Kidney (tissue), 14 donors: ENCODE data around the gene LDLRAD3. TPM values are rescaled to one million over a fixed set of nuclear protein-coding genes. Genes with fewer than 3 reads are reported as not detected.

Source experiments
- DNase-seq, 5 donors: peaks; one replicate each; pipeline ENCODE4 v3.0.0-alpha.2; 2013 to 2020
- FAIRE-seq: peaks from 2 replicates; lab custom pipeline; 2012; peaks lifted over from hg19 to GRCh38; lab: Jason Lieb, UNC
- H3K27ac ChIP-seq, 2 donors: one replicate each; pipeline ENCODE4 v1.7.0; 2013; ENCODE audit warnings: low read depth in 2 of 2, low read length in 2 of 2, inconsistent platforms in 1 of 2
- H3K27me3 ChIP-seq: one replicate; pipeline ENCODE4 v1.7.1; 2013; ENCODE audit warnings: low read length, inconsistent platforms; ENCODE audit not compliant: control insufficient read depth, insufficient read depth
- H3K36me3 ChIP-seq, 3 donors: one replicate each; pipeline versions ENCODE4 v1.7.0 to v1.7.1; 2013; ENCODE audit warnings: low read length in 3 of 3, control low read depth in 1 of 3, inconsistent platforms in 1 of 3; ENCODE audit not compliant: insufficient read depth in 3 of 3, control insufficient read depth in 2 of 3
- H3K4me1 ChIP-seq, 3 donors: one replicate each; pipeline versions ENCODE4 v1.7.0 to v1.7.1; 2013; ENCODE audit warnings: low read length in 3 of 3, inconsistent platforms in 1 of 3, low read depth in 1 of 3; ENCODE audit not compliant: control insufficient read depth in 2 of 3, insufficient read depth in 2 of 3
- H3K4me3 ChIP-seq, 3 donors: one replicate each; pipeline versions ENCODE4 v1.7.0 to v1.8.1; 2013; ENCODE audit warnings: low read length in 3 of 3, control low read depth in 1 of 3, inconsistent platforms in 1 of 3
- H3K9ac ChIP-seq, 3 donors: one replicate each; pipeline versions ENCODE4 v1.7.0 to v1.7.1; 2013; ENCODE audit warnings: low read length in 3 of 3, control low read depth in 1 of 3, inconsistent platforms in 1 of 3
- H3K9me3 ChIP-seq, 3 donors: one replicate each; pipeline versions ENCODE4 v1.7.0 to v1.7.1; 2013; ENCODE audit warnings: low read length in 3 of 3, control low read depth in 1 of 3, inconsistent platforms in 1 of 3; ENCODE audit not compliant: control insufficient read depth in 2 of 3, insufficient read depth in 1 of 3
- intact Hi-C: fragments of 100-400 bp; cut with DNase I; formaldehyde crosslinking; loops from one replicate; pipeline ENCODE4 v1.11.1; 2022
- polyA plus RNA-seq: library from polyadenylated mRNA; stranded (reverse); fragments of 350-450 nt; fragmentation: Illumina TruSeq; extraction: RNeasy Lipid Tissue Mini Kit (QIAGEN cat#74804); gene quantifications from one replicate; pipeline ENCODE4 v1.2.3, GENCODE V29; 2014; ENCODE audit warnings: low read depth, low replicate concordance; ENCODE audit not compliant: insufficient read depth
- total RNA-seq: library from RNA; stranded (reverse); fragmentation: NEBNext Ultra II Directional; extraction: Animal tissue kit (Norgen Biotek cat#: 25700); gene quantifications from one replicate; pipeline ENCODE4 v1.2.1, GENCODE V29; 2021
- TF ChIP-seq, protein P1 (sequence below): IDR thresholded peaks from 3 replicates; pipeline ENCODE4 v1.5.1; 2012; ENCODE audit warnings: mild to moderate bottlenecking, moderate library complexity, borderline replicate concordance; ENCODE audit not compliant: insufficient read depth; ENCODE audit errors: extremely low read depth
- donor health status: control.
- donor health status: control.
- donor health status: control.
- donor health status: control.
- donor health status: control.
- donor health status: DM: yes; HTN: yes; CAD: no.
- donor health status: Normal renal cell carcinoma (clear cell type).

LDLRAD3 gene
- total and polyA plus RNA-seq, 2 donors from 2014 or later: 1.2 to 14.2 TPM

DNA sequence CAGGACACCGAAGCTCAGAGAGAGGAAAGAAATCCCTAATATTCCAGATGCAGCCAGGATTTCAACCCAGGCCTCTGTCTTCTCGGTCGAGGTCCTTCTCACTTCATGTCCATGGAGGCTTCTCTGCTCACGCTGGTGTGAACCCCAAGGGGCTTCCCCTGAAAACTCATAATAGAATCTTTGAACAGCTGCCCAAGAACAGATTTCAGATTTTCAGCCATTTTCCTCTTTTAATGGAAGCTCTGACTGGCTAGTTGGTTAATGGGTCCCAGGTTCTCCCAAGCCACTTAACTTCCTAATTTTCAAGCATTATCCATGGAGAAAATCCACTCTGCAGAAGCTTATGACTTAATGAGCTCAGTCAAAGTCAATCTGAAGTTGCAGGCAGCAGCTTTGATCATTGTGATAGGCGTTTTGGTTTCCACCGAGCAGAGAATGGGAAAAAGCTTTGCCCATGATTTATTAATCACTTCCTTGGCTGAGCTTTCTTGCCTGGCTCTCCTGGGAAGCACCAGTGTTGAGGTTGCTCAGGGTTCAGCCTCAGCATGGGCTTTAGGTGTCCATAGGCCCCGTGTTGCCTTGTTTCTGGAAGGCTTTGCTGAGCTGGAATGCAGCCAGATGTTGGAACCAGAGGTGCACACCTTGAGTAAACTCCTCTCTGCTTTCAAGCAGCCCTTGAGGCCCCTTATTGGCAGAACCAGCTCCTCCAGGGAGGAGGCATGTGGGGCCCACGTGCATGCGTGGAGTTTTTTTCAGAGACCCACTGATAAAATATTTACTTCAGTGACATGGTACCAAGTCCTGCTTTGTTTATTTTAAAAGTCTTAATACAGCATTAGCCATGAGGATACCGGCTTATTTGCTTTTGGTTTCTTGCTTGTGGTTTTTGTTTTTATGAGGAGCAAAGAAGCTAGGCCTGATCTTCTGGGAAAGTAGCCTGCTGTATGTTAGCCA is 25.5 kb downstream of the LDLRAD3 start:
- TF ChIP-seq, protein P1, sequence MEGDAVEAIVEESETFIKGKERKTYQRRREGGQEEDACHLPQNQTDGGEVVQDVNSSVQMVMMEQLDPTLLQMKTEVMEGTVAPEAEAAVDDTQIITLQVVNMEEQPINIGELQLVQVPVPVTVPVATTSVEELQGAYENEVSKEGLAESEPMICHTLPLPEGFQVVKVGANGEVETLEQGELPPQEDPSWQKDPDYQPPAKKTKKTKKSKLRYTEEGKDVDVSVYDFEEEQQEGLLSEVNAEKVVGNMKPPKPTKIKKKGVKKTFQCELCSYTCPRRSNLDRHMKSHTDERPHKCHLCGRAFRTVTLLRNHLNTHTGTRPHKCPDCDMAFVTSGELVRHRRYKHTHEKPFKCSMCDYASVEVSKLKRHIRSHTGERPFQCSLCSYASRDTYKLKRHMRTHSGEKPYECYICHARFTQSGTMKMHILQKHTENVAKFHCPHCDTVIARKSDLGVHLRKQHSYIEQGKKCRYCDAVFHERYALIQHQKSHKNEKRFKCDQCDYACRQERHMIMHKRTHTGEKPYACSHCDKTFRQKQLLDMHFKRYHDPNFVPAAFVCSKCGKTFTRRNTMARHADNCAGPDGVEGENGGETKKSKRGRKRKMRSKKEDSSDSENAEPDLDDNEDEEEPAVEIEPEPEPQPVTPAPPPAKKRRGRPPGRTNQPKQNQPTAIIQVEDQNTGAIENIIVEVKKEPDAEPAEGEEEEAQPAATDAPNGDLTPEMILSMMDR: no peak
- intact Hi-C loops: no loop called here
- Histone ChIP-seq H3K4me3 (no peak overlapping the region), H3K27ac (no peak overlapping the region), H3K9me3 (no peaks in the 10 kb centered on the region), H3K9ac (no peak overlapping the region), H3K4me1 (peaks cover 0 to 3% (median 0%) of the 10 kb centered on the region in 3 donors), H3K27me3 (no peaks in the 10 kb centered on the region), H3K36me3 (no peaks in the 10 kb centered on the region)
- FAIRE-seq (no peak), DNase-seq (peak in 1 of 5 donors; percentile 35)

DNA sequence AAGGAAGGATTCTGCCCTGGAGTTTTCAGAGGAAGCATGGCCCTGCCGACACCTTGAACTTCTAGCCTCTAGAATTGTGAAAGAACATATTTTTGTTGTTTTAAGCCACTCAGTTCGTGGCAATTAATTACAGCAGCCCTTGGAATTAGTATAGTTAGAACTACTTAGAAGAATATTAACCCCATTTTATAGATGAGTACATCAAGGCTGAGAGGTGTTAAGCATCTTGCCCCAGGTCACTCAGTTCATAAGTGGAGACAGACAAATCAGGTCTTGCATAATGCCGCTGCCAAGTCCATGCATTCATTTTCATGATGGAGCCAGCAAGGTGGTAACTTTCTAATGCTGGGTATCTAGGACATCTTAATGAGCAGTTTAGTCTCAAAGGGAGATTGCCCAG is 26.6 kb downstream of the LDLRAD3 start:
- no peak for FAIRE-seq

DNA sequence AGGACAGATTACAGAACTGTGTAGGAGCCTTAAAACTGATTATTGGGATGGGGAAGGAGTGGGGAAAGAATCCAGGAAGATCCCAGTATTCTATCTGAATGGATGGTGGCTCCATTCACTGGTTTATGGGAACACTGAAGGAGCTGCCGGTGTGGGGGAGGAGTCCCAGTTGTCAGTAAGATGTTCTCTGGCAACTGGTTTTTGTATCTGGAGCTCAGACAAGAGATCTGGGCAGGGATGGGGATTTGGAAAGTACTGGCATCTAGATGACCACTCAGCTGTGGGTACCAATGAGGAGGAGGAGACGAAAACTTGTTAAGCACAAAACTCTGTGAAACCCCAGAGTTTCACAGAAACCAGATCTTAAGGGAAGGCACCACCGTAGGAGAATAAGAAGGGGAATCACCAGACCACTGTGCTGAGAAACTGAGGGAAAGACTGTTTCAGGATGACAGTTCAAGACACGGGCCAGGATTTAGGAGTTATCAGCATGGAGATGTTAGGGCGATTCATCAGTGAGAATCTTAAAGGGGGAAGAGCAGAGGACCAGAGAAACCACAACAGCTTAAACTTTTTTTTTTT is 28.1 kb downstream of the LDLRAD3 start:
- DNase-seq (no peak), FAIRE-seq (no peak)
- Histone ChIP-seq H3K9me3 (no peaks in the 10 kb centered on the region), H3K27me3 (no peaks in the 10 kb centered on the region), H3K4me3 (no peak overlapping the region), H3K9ac (no peak overlapping the region), H3K4me1 (peaks cover 0 to 3% (median 0%) of the 10 kb centered on the region in 3 donors), H3K27ac (no peak overlapping the region), H3K36me3 (no peaks in the 10 kb centered on the region)
- TF ChIP-seq, protein P1: no peak
- intact Hi-C loops: no loop called here

More for the DNA sequence above, 26.6 kb downstream of the LDLRAD3 start:
- Histone ChIP-seq H3K27ac (no peak overlapping the region), H3K36me3 (no peaks in the 10 kb centered on the region), H3K4me3 (no peak overlapping the region), H3K9ac (no peak overlapping the region), H3K4me1 (peaks cover 0 to 3% (median 0%) of the 10 kb centered on the region in 3 donors), H3K27me3 (no peaks in the 10 kb centered on the region), H3K9me3 (no peaks in the 10 kb centered on the region)
- TF ChIP-seq, protein P1: no peak
- intact Hi-C loops: no loop called here
- DNase-seq: no peak
